ENCODE data around the gene BLMH. TPM values are rescaled to one million over a fixed set of nuclear protein-coding genes. Genes with fewer than 3 reads are reported as not detected.

The BLMH gene
- total RNA-seq, 4 donors from 2014 or later: 13.5 to 32.1 (median 20.4) TPM

DNA sequence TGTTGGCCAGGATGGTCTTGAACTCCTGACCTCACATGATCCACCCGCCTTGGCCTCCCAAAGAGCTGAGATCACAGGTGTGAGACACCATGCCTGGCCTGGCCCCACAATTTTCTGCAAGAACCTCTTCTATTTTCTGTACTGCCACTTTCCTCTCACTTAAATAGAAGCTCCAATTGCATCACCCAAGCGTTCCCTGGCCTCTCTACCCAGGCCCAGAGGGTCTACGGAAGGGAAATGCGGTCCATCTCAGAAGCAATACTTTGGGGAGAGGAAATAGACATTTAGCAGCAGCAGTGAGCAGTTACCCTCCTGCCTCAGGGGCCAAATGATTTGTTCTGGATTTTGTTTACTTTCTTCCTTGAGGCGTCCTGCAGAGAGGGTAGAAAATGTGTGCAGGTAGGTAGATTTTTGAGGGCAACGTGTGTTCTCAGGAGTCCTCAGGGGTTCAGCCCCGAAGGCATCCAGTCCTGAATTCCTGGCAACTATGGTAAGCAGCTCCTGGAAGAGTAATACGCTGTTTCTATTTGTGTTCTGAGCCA lies 67.3 kb downstream of the BLMH start:
- no peaks in the 10 kb centered on the region for H3K27me3 ChIP-seq
- TF ChIP-seq POLR2AphosphoS5 (IDR thresholded peaks at IDR 0.05) (no peak), EP300 (IDR thresholded peaks at IDR 0.05; ENCODE audit: low read depth) (no peak), POLR2A (IDR thresholded peaks at IDR 0.05) (no peak)
- TF ChIP-seq, protein P1, sequence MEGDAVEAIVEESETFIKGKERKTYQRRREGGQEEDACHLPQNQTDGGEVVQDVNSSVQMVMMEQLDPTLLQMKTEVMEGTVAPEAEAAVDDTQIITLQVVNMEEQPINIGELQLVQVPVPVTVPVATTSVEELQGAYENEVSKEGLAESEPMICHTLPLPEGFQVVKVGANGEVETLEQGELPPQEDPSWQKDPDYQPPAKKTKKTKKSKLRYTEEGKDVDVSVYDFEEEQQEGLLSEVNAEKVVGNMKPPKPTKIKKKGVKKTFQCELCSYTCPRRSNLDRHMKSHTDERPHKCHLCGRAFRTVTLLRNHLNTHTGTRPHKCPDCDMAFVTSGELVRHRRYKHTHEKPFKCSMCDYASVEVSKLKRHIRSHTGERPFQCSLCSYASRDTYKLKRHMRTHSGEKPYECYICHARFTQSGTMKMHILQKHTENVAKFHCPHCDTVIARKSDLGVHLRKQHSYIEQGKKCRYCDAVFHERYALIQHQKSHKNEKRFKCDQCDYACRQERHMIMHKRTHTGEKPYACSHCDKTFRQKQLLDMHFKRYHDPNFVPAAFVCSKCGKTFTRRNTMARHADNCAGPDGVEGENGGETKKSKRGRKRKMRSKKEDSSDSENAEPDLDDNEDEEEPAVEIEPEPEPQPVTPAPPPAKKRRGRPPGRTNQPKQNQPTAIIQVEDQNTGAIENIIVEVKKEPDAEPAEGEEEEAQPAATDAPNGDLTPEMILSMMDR (IDR thresholded peaks at IDR 0.05): no peak
- no peaks in the 10 kb centered on the region for H3K4me1 ChIP-seq
- H3K9me3 ChIP-seq: no peaks in the 10 kb centered on the region
- no peak overlapping the region for H3K27ac ChIP-seq
- WGBS, 2 donors (ENCODE audit: low coverage in 1 of 2): 74 to 75% methylated on average over 4 to 8 of the region's 8 CpGs
- DNase-seq: no peak
- in situ Hi-C loops (cut with MboI; ENCODE audit: low pct_ligation_motif_present in 1 of 4, low pct_unique_long_range_greater_than_20kb in 1 of 4, low sequenced_read_pairs in 3 of 4): no loop called here
- no peak overlapping the region for H3K4me3 ChIP-seq
- intact Hi-C loops (cut with DNase I; ENCODE audit: low total_unique reads): no loop called here
- H3K36me3 ChIP-seq: no peaks in the 10 kb centered on the region

DNA sequence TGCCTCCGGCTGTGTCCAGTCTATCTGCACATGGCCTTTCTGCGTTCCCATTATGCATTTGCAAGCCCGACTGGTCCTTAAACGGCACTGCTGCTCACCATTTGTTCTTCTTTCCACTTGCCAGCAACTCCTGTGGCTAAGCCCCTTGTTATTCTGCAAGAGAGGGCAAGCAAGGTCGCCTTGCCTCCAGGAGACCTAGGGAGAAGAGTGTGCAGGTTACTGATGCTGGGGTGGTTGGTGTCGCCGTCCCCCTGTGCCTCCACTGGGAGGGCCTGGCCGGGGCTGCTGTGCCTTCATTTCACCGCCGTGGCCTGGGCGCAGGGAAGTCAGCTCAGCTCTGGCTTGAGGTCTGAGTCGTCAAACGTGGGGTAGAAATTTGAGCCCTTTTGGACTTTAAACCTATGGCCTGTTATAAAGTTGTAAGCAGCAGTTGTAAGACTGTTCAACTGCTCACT lies 69.0 kb downstream of the BLMH start:
- H3K27ac ChIP-seq: no peak overlapping the region
- H3K4me1 ChIP-seq: no peaks in the 10 kb centered on the region
- TF ChIP-seq, protein P1 (IDR thresholded peaks at IDR 0.05): peak in 1 of 5 experiments; percentile 14
- TF ChIP-seq POLR2AphosphoS5 (IDR thresholded peaks at IDR 0.05): no peak

DNA sequence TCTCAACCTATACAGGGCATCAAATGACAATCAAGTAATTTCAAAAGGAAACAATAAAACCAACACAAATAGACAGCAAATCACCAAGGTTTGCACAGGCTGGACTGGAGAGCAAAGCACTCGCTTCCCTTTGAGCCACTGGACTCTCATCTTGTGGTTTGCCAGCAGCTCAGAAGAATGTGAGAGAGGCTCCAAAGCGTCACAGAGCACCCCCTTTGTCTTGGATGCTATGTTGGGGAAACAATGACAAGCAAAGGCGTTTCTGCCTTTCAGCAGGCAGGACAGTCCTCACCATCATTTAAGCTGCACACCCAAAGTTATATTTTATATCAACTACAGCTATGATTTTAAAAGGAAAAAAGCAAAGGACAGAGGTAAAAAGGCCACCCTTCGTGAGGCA lies 69.5 kb downstream of the BLMH start:
- whole genome bisulfite sequencing, 2 donors (ENCODE audit: low coverage in 1 of 2): 71% methylated on average over 4 of the region's 4 CpGs; no CpG with 5 or more reads in 1 of the 2 donors
- H3K27ac ChIP-seq: no peak overlapping the region

More for the DNA sequence above, 69.0 kb downstream of the BLMH start:
- Histone ChIP-seq H3K4me3 (no peak overlapping the region), H3K36me3 (no peaks in the 10 kb centered on the region), H3K9me3 (no peaks in the 10 kb centered on the region), H3K27me3 (no peaks in the 10 kb centered on the region)
- in situ Hi-C loops (cut with MboI; ENCODE audit: low pct_ligation_motif_present in 1 of 4, low pct_unique_long_range_greater_than_20kb in 1 of 4, low sequenced_read_pairs in 3 of 4) (no loop called here), intact Hi-C loops (cut with DNase I; ENCODE audit: low total_unique reads) (no loop called here)
- peak; percentile 33 for DNase-seq
- 65% methylated on average over 13 of the region's 13 CpGs; no CpG with 5 or more reads in 1 of the 2 donors for WGBS, 2 donors (ENCODE audit: low coverage in 1 of 2)

DNA sequence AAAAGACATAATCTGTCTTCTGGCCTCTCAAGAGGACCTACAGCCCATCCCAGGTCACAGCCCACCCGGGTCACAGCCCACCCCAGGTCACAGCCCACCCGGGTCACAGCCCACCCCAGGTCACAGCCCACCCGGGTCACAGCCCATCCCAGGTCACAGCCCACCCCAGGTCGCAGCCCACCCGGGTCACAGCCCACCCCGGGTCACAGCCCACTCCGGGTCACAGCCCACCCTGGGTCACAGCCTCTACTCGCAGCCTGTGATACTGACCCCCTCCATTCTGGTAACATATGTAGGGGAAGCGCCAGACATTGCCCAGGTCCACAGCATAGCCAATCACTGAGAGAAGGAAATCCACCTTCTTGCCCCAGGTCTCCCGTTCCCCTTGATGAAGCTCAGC lies 70.4 kb downstream of the BLMH start:
- DNase-seq: no peak
- Histone ChIP-seq H3K4me1 (no peaks in the 10 kb centered on the region), H3K9me3 (no peaks in the 10 kb centered on the region), H3K27me3 (no peaks in the 10 kb centered on the region), H3K36me3 (no peaks in the 10 kb centered on the region), H3K27ac (no peak overlapping the region), H3K4me3 (no peak overlapping the region)
- intact Hi-C loops (cut with DNase I; ENCODE audit: low total_unique reads): no loop called here
- WGBS, 2 donors (ENCODE audit: low coverage in 1 of 2): 91% methylated on average over 10 of the region's 10 CpGs; no CpG with 5 or more reads in 1 of the 2 donors
- in situ Hi-C loops (cut with MboI; ENCODE audit: low pct_ligation_motif_present in 1 of 4, low pct_unique_long_range_greater_than_20kb in 1 of 4, low sequenced_read_pairs in 3 of 4): no loop called here
- TF ChIP-seq, protein P1 (IDR thresholded peaks at IDR 0.05): no peak
- TF ChIP-seq POLR2AphosphoS5 (IDR thresholded peaks at IDR 0.05): no peak
- no peak for TF ChIP-seq EP300 (IDR thresholded peaks at IDR 0.05; ENCODE audit: low read depth)
- TF ChIP-seq POLR2A (IDR thresholded peaks at IDR 0.05): no peak

More for the DNA sequence above, 69.5 kb downstream of the BLMH start:
- TF ChIP-seq, protein P1 (IDR thresholded peaks at IDR 0.05): no peak
- TF ChIP-seq POLR2A (IDR thresholded peaks at IDR 0.05): no peak
- no peaks in the 10 kb centered on the region for H3K36me3 ChIP-seq
- no peaks in the 10 kb centered on the region for H3K4me1 ChIP-seq
- in situ Hi-C loops (cut with MboI; ENCODE audit: low pct_ligation_motif_present in 1 of 4, low pct_unique_long_range_greater_than_20kb in 1 of 4, low sequenced_read_pairs in 3 of 4) (no loop called here), intact Hi-C loops (cut with DNase I; ENCODE audit: low total_unique reads) (no loop called here)
- H3K27me3 ChIP-seq: no peaks in the 10 kb centered on the region
- no peak overlapping the region for H3K4me3 ChIP-seq
- no peaks in the 10 kb centered on the region for H3K9me3 ChIP-seq
- DNase-seq: no peak

Measured in transverse colon (tissue), 4 donors.